Measurements from ENCODE around the gene DDC.

DDC gene

DNA sequence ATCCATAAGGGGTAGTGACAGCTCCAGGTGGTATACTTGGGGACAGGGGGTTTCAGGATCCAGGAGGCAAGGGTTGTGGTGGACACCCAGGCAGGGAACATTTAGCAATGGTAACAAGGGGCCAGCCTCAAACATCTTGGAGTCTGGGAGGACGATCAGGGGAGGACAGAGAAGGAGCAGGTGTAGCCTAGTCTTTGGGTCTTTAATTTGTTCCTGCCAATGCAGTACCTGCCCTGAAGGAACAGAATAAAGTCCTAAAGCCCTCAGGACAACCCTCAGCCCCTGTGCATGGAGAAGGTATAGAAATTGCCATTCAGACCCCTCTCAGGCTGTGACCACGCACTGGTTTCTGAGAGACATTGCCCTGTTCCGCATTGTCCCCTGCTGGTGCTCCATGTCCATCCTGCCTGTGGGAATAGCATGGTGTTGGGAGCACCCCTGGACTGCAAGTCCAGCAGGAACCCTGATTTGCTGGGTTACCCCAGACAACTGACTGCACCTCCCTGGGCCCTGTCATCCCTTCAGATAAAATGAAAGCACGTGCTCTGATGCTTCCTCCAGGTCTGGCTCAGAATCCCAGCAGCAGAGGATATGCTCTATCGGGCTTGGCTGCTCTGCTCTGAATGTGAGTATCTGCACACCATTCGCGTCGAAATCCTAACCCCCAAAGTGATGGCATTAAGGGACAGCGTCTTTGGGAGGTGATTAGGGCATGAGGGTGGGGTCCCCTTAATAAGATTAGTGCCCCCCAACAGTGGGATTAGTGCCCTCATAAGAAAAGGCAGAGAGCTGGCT, 24.2 kb downstream of the DDC start:
- no peak for ATAC-seq
- TF ChIP-seq ARNTL (CRISPR knock-in tag; IDR thresholded peaks at IDR 0.05; ENCODE audit: borderline replicate concordance, low read depth) (no peak), CSDC2 (CRISPR knock-in tag; IDR thresholded peaks at IDR 0.05) (no peak), GLIS3 (CRISPR knock-in tag; IDR thresholded peaks at IDR 0.05) (no peak), ZNF8 (CRISPR knock-in tag; IDR thresholded peaks at IDR 0.05) (no peak), CREB5 (CRISPR knock-in tag; IDR thresholded peaks at IDR 0.05; ENCODE audit: low read depth) (no peak), ZC3H10 (CRISPR knock-in tag; IDR thresholded peaks at IDR 0.05) (no peak), RARB (CRISPR knock-in tag; IDR thresholded peaks at IDR 0.05) (no peak), BACH2 (CRISPR knock-in tag; IDR thresholded peaks at IDR 0.05; ENCODE audit: borderline replicate concordance) (no peak)
- TF ChIP-seq, protein P1, sequence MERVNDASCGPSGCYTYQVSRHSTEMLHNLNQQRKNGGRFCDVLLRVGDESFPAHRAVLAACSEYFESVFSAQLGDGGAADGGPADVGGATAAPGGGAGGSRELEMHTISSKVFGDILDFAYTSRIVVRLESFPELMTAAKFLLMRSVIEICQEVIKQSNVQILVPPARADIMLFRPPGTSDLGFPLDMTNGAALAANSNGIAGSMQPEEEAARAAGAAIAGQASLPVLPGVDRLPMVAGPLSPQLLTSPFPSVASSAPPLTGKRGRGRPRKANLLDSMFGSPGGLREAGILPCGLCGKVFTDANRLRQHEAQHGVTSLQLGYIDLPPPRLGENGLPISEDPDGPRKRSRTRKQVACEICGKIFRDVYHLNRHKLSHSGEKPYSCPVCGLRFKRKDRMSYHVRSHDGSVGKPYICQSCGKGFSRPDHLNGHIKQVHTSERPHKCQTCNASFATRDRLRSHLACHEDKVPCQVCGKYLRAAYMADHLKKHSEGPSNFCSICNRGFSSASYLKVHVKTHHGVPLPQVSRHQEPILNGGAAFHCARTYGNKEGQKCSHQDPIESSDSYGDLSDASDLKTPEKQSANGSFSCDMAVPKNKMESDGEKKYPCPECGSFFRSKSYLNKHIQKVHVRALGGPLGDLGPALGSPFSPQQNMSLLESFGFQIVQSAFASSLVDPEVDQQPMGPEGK (CRISPR knock-in tag; IDR thresholded peaks at IDR 0.05; ENCODE audit: borderline replicate concordance) = no peak
- TF ChIP-seq, protein P2, sequence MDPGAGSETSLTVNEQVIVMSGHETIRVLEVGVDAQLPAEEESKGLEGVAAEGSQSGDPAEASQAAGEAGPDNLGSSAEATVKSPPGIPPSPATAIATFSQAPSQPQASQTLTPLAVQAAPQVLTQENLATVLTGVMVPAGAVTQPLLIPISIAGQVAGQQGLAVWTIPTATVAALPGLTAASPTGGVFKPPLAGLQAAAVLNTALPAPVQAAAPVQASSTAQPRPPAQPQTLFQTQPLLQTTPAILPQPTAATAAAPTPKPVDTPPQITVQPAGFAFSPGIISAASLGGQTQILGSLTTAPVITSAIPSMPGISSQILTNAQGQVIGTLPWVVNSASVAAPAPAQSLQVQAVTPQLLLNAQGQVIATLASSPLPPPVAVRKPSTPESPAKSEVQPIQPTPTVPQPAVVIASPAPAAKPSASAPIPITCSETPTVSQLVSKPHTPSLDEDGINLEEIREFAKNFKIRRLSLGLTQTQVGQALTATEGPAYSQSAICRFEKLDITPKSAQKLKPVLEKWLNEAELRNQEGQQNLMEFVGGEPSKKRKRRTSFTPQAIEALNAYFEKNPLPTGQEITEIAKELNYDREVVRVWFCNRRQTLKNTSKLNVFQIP (CRISPR knock-in tag; IDR thresholded peaks at IDR 0.05; ENCODE audit: borderline replicate concordance, low read depth) = no peak
- TF ChIP-seq, protein P3, sequence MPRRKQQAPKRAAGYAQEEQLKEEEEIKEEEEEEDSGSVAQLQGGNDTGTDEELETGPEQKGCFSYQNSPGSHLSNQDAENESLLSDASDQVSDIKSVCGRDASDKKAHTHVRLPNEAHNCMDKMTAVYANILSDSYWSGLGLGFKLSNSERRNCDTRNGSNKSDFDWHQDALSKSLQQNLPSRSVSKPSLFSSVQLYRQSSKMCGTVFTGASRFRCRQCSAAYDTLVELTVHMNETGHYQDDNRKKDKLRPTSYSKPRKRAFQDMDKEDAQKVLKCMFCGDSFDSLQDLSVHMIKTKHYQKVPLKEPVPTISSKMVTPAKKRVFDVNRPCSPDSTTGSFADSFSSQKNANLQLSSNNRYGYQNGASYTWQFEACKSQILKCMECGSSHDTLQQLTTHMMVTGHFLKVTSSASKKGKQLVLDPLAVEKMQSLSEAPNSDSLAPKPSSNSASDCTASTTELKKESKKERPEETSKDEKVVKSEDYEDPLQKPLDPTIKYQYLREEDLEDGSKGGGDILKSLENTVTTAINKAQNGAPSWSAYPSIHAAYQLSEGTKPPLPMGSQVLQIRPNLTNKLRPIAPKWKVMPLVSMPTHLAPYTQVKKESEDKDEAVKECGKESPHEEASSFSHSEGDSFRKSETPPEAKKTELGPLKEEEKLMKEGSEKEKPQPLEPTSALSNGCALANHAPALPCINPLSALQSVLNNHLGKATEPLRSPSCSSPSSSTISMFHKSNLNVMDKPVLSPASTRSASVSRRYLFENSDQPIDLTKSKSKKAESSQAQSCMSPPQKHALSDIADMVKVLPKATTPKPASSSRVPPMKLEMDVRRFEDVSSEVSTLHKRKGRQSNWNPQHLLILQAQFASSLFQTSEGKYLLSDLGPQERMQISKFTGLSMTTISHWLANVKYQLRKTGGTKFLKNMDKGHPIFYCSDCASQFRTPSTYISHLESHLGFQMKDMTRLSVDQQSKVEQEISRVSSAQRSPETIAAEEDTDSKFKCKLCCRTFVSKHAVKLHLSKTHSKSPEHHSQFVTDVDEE (CRISPR knock-in tag; IDR thresholded peaks at IDR 0.05) = no peak

GRCh38 chr7:50539725-50540124, 25.5 kb downstream of the DDC start:
- no peak for TF ChIP-seq ARNTL (CRISPR knock-in tag; IDR thresholded peaks at IDR 0.05; ENCODE audit: borderline replicate concordance, low read depth)
- TF ChIP-seq, protein P2 (CRISPR knock-in tag; IDR thresholded peaks at IDR 0.05; ENCODE audit: borderline replicate concordance, low read depth) = no peak
- ATAC-seq = no peak

DNA sequence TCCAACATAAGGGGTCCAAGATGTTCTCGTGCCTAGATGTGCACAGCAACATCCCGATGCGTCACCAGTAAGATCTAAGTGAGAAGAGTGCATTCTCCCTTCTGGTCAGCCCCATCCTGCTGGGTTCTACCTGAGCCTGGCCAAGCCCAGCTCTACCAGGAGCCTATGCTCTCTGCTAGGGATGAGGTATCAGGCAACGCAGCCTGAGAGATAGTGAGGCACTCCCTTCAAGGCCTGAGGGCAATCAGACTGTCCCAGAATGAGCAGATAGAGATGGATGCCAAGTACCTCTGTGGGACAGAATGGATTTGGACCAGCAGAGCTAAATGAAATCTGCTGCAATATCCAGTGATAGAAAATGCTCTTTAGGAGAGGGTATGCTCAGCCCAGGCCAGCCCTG, 26.7 kb downstream of the DDC start:
- no peak for ATAC-seq
- TF ChIP-seq OSR1 (CRISPR knock-in tag; IDR thresholded peaks at IDR 0.05) (no peak), CREB5 (CRISPR knock-in tag; IDR thresholded peaks at IDR 0.05; ENCODE audit: low read depth) (no peak), ARNTL (CRISPR knock-in tag; IDR thresholded peaks at IDR 0.05; ENCODE audit: borderline replicate concordance, low read depth) (no peak), BACH2 (CRISPR knock-in tag; IDR thresholded peaks at IDR 0.05; ENCODE audit: borderline replicate concordance) (no peak), RARB (CRISPR knock-in tag; IDR thresholded peaks at IDR 0.05) (no peak), CSRNP3 (CRISPR knock-in tag; IDR thresholded peaks at IDR 0.05) (no peak), ZNF8 (CRISPR knock-in tag; IDR thresholded peaks at IDR 0.05) (no peak), GLIS3 (CRISPR knock-in tag; IDR thresholded peaks at IDR 0.05) (no peak), TCF4 (CRISPR knock-in tag; IDR thresholded peaks at IDR 0.05; ENCODE audit: borderline replicate concordance) (no peak), CSDC2 (CRISPR knock-in tag; IDR thresholded peaks at IDR 0.05) (no peak), ZC3H10 (CRISPR knock-in tag; IDR thresholded peaks at IDR 0.05) (no peak), SNAI2 (CRISPR knock-in tag; IDR thresholded peaks at IDR 0.05) (no peak), TOX (CRISPR knock-in tag; IDR thresholded peaks at IDR 0.05; ENCODE audit: borderline replicate concordance) (no peak)
- TF ChIP-seq, protein P3 (CRISPR knock-in tag; IDR thresholded peaks at IDR 0.05) = no peak
- TF ChIP-seq, protein P1 (CRISPR knock-in tag; IDR thresholded peaks at IDR 0.05; ENCODE audit: borderline replicate concordance) = no peak
